Fibroblast of the aortic adventitia (primary cell): ENCODE measurements around the gene CHKA. TPM values are rescaled to one million over a fixed set of nuclear protein-coding genes. Genes with fewer than 3 reads are reported as not detected.
A peak's percentile ranks its signal among the peaks of the same experiment; 100 is the strongest.

Experiments used
- DNase-seq: peaks from one replicate; pipeline ENCODE4 v3.0.0-alpha.2; 2010; ENCODE audit warnings: low read depth
- H3K4me3 ChIP-seq: 2 replicates; pipeline ENCODE4 v1.5.1; 2011; ENCODE audit warnings: low read depth, mild to moderate bottlenecking, control low read depth, low read length, moderate library complexity
- CTCF ChIP-seq: IDR thresholded peaks from 2 replicates; pipeline ENCODE4 v1.5.1; 2011; ENCODE audit warnings: mild to moderate bottlenecking, low read length, control low read depth, inconsistent platforms; ENCODE audit not compliant: insufficient read depth
- total RNA-seq: library from RNA; depleted of rRNA; stranded (reverse); fragments of >200 nt; gene quantifications from 2 replicates; pipeline ENCODE4 v1.2.3, GENCODE V29; 2012; ENCODE audit warnings: low replicate concordance

Gene CHKA
- total RNA-seq, 1 donor, result 5.2 TPM

GRCh38 chr11:68137833-68138232 lies 16.6 kb upstream of the CHKA start:
- no peak for TF ChIP-seq CTCF
- no peak for DNase-seq
- H3K4me3 ChIP-seq, result no peak overlapping the region

- DNase-seq, result no peak
- TF ChIP-seq CTCF, result no peak
Observed at GRCh38 chr11:68136866-68137265, 15.7 kb upstream of the CHKA start.

GRCh38 chr11:68135161-68135560 lies 14.0 kb upstream of the CHKA start:
- H3K4me3 ChIP-seq, result no peak overlapping the region
- no peak for TF ChIP-seq CTCF
- no peak for DNase-seq

More at GRCh38 chr11:68136866-68137265, 15.7 kb upstream of the CHKA start:
- no peak overlapping the region for H3K4me3 ChIP-seq

- no peak for DNase-seq
- no peak overlapping the region for H3K4me3 ChIP-seq
- TF ChIP-seq CTCF, result no peak
Observed at GRCh38 chr11:68133761-68134160, 12.6 kb upstream of the CHKA start.

GRCh38 chr11:68130121-68130520 lies 8.9 kb upstream of the CHKA start:
- no peak for DNase-seq
- no peak overlapping the region for H3K4me3 ChIP-seq
- no peak for TF ChIP-seq CTCF

- DNase-seq, result peak; percentile 82
- no peak for TF ChIP-seq CTCF
Observed at GRCh38 chr11:68128682-68129327, 7.6 kb upstream of the CHKA start.

More at GRCh38 chr11:68128682-68129327, 7.6 kb upstream of the CHKA start:
- peak overlapping the region; percentile 40 for H3K4me3 ChIP-seq
